HepG2 (cell line): ENCODE measurements around the gene SERTAD3. TPM values are rescaled to one million over a fixed set of nuclear protein-coding genes. Genes with fewer than 3 reads are reported as not detected.

Experiments used
- CREBL2 ChIP-seq: sonication (generic); formaldehyde crosslinking; IDR thresholded peaks from 2 replicates; pipeline ENCODE4 v1.8.1; 2023; ENCODE audit warnings: missing genetic modification reagents, mild to moderate bottlenecking, borderline replicate concordance
- EHMT2 ChIP-seq: fragments of 200-600 bp; sonication (generic); IDR thresholded peaks from 2 replicates; pipeline ENCODE4 v1.7.0; 2017; ENCODE audit warnings: antibody characterized with exemption, low read depth, low read length, borderline replicate concordance
- GRHL1 ChIP-seq: sonication (generic); formaldehyde crosslinking; conservative IDR thresholded peaks from 2 replicates; pipeline ENCODE4 v1.8.0; 2022; ENCODE audit warnings: missing genetic modification reagents
- KIAA2018 ChIP-seq: sonication (generic); formaldehyde crosslinking; IDR thresholded peaks from 2 replicates; pipeline ENCODE4 v1.5.0; 2020; ENCODE audit warnings: mild to moderate bottlenecking, missing genetic modification reagents, borderline replicate concordance
- KLF6 ChIP-seq: IDR thresholded peaks from 2 replicates; pipeline ENCODE4 v1.8.0; 2016; ENCODE audit warnings: missing biosample characterization, missing genetic modification reagents
- KLF9 ChIP-seq: IDR thresholded peaks from 2 replicates; pipeline ENCODE4 v1.6.1; 2016; ENCODE audit warnings: low read depth
- MBNL3 ChIP-seq: fragments of 250-450 bp; sonication (Bioruptor Pico); conservative IDR thresholded peaks from 2 replicates; pipeline ENCODE4 v1.8.0; 2022; ENCODE audit warnings: mild to moderate bottlenecking, inconsistent platforms
- MXD1 ChIP-seq: sonication (generic); formaldehyde crosslinking; IDR thresholded peaks from 2 replicates; pipeline ENCODE4 v1.4.0; 2020; ENCODE audit warnings: mild to moderate bottlenecking, missing genetic modification reagents
- PAF1 ChIP-seq: IDR thresholded peaks from 2 replicates; pipeline ENCODE4 v1.6.1; 2016; ENCODE audit warnings: missing genetic modification reagents, missing compliant biosample characterization
- RBAK ChIP-seq: sonication (generic); formaldehyde crosslinking; IDR thresholded peaks from 2 replicates; pipeline ENCODE4 v1.5.1; 2020; ENCODE audit warnings: mild to moderate bottlenecking, missing genetic modification reagents
- SNAPC2 ChIP-seq: sonication (generic); formaldehyde crosslinking; IDR thresholded peaks from 2 replicates; pipeline ENCODE4 v1.8.1; 2022; ENCODE audit warnings: mild to moderate bottlenecking, missing genetic modification reagents
- SPEN ChIP-seq: sonication (generic); formaldehyde crosslinking; IDR thresholded peaks from 2 replicates; pipeline ENCODE4 v1.5.1; 2020; ENCODE audit warnings: low read depth, mild to moderate bottlenecking, missing genetic modification reagents
- ZNF18 ChIP-seq: sonication (generic); formaldehyde crosslinking; IDR thresholded peaks from 2 replicates; pipeline ENCODE4 v1.8.0; 2022; ENCODE audit warnings: mild to moderate bottlenecking, missing genetic modification reagents; ENCODE audit not compliant: insufficient replicate concordance
- ZNF343 ChIP-seq: sonication (generic); formaldehyde crosslinking; IDR thresholded peaks from 2 replicates; pipeline ENCODE4 v1.4.0; 2020; ENCODE audit warnings: mild to moderate bottlenecking, missing genetic modification reagents
- ZNF614 ChIP-seq: IDR thresholded peaks from 2 replicates; pipeline ENCODE4 v1.6.1; 2018; ENCODE audit warnings: missing biosample characterization, missing genetic modification reagents, inconsistent platforms, borderline replicate concordance
- ZSCAN31 ChIP-seq: sonication (generic); formaldehyde crosslinking; IDR thresholded peaks from 2 replicates; pipeline ENCODE4 v1.5.0; 2020; ENCODE audit warnings: low read depth, mild to moderate bottlenecking, missing genetic modification reagents
- polyA plus RNA-seq, 8 experiments: library from polyadenylated mRNA; depleted of rRNA in 3 of 8; stranded (reverse) in 7 of 8; unstranded in 1 of 8; fragments of >200 nt; fragmentation: Illumina TruSeq in 4 of 8; extraction: Trizol in 4 of 8; gene quantifications; 2 replicates each; pipeline versions ENCODE4 v1.2.1 to v1.2.3, GENCODE V29; 2011 to 2016; ENCODE audit warnings: low read depth in 4 of 8, missing spikeins in 1 of 8, mixed read lengths in 1 of 8; ENCODE audit not compliant: insufficient read depth in 1 of 8
- total RNA-seq, 5 experiments: library from RNA; depleted of rRNA; stranded (reverse); fragments of >200 nt; fragmentation: Illumina TruSeq; extraction: Trizol; gene quantifications; 2 replicates each; pipeline ENCODE4 v1.2.3, GENCODE V29; 2016; ENCODE audit warnings: low read depth in 1 of 5

The SERTAD3 gene
- total and polyA plus RNA-seq, 2 of the 13 experiments (the other 11 are each of a cell fraction or from before 2014, with no cell fraction given), result 9.6 to 16.9 TPM

GRCh38 chr19:40425450-40426287 is 18.5 kb downstream of the SERTAD3 start, which contains the start of gene SERTAD1 (continued):
- TF ChIP-seq KIAA2018 (CRISPR knock-in tag) (no peak), KLF9 (CRISPR knock-in tag) (no peak; the same call in 1 of the 2 replicates), GRHL1 (CRISPR knock-in tag) (no peak), CREBL2 (CRISPR knock-in tag) (no peak), RBAK (CRISPR knock-in tag) (no peak), ZSCAN31 (peak; percentile 91), MBNL3 (CRISPR knock-in tag) (no peak), EHMT2 (no peak), PAF1 (CRISPR knock-in tag) (no peak), MXD1 (CRISPR knock-in tag) (no peak), SNAPC2 (peak; percentile 90; the same call in 1 of the 2 replicates), ZNF18 (CRISPR knock-in tag) (no peak), ZNF343 (CRISPR knock-in tag) (0 out of 2 replicates have a peak, but pooled peaks have one; percentile 42), ZNF614 (no peak), KLF6 (0 out of 2 replicates have a peak, but pooled peaks have one; percentile 51), SPEN (CRISPR knock-in tag) (peak; percentile 63; the same call in 1 of the 2 replicates)
